HK-2 (cell line): ENCODE results near the gene PLCL2.
"Not testable (repeated sequence)": the region's sequence is repeated elsewhere in the genome, so short reads cannot be mapped to it uniquely, and the experiment has no call there.

Experiments
- DNase-seq: peaks from one replicate; pipeline ENCODE4 v3.0.0-alpha.2; 2018; ENCODE audit not compliant: unreplicated experiment

PLCL2 gene

GRCh38 chr3:17075907-17076306, 191.2 kb downstream of the PLCL2 start:
- DNase-seq, result no peak

DNA sequence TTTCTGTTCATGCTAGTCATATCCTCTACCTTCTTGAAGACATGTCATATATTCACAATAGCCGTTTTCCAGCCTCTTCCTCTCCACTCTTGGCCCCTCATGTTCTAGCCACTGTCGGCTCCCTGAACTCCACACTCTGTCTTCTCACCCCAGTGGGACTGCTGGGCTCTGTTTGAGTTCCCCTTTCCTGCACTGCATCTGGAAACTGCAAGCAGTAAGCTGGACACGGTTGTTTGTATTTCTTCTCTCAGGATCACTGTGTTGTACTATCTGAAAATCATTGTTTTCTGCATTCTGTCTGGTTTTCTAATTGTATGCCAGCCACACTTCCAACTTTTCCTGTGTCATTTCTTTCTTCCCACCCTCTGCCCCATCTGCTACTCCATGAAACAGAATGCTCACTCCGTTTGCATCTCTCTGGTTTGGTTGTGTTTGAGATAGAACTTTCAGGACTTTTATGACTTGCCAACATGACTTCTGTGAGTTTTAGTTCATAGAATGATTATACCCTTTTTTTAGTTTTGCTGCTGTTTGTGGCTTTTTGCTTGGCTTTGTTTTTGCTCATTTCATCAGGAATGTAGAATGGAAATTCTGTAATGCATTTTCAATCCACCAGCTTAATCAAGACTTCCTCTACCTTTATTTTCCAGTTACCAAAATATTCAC, 192.3 kb downstream of the PLCL2 start:
- no peak for DNase-seq

GRCh38 chr3:17077606-17078005, 192.9 kb downstream of the PLCL2 start:
- no peak for DNase-seq

DNA sequence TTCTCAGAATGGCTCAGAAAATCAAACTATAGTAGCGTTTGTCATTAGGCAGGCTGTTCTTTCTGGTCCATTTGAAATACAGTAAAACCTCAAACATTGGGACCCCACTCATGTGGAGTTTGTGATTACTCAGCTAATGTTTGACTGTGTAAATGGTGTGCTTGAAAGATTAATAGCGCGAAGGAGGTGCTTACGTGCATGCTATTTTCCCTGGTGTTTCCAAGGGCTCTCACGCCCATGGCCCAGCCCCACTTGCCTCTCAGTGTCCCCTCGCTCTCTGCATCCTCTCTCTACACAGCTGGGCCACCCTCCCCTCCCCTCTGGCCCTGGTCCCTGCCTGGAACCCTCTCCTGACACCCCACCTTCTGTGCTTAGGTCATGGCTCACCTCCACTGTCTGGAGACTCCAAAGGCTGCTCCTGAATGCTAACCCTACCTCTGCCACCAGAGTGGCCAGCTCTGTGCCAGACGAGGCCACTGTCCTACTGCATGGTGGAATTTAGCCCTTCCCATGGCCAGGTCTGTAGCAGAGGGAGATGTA, 194.2 kb downstream of the PLCL2 start:
- no peak for DNase-seq

GRCh38 chr3:17079933-17080332, 195.2 kb downstream of the PLCL2 start:
- DNase-seq, result no peak

DNA sequence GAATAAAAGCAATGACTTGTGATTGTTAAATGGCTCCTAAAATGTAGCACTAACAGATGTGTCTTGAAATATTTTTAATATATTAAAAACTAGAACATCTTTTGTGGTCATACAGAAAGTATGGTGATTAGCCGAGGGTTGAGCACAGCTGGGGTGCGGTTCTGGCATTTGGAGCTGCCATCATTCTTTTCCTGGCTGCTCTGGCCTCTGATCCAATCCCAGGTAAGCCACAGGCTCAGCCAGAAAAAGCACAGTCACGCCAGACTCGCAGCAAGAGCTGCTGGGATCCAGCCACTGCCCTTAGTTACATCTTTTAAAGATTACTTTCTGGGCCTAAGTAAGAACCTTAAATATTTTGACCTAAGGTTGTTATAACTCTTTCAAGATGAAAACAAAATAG, 196.8 kb downstream of the PLCL2 start:
- no peak for DNase-seq

- DNase-seq, result no peak
These were observed 202.8 kb downstream of the PLCL2 start for GRCh38 chr3:17087509-17087908.

DNA sequence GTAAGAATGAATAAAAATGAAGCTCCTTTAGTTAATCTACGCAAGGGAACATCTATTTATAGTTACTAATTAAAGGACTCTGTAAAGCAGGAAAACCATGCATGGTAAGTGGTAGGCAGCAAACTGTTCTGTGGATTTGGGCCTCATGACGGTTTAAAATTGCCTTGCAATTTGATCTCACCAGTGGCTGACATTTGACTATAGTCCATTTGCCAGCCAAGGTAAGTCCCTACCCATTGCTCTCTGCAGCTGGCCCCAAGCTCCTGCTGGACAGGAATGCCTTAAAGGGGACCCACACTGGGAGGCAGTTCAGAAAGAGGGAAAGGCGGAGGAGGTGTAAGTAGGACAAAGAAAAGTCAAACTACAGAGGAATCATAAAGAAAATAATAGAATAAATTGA, 203.3 kb downstream of the PLCL2 start:
- DNase-seq, result no peak

GRCh38 chr3:17088602-17089313, 204.0 kb downstream of the PLCL2 start:
- DNase-seq, result no peak

DNA sequence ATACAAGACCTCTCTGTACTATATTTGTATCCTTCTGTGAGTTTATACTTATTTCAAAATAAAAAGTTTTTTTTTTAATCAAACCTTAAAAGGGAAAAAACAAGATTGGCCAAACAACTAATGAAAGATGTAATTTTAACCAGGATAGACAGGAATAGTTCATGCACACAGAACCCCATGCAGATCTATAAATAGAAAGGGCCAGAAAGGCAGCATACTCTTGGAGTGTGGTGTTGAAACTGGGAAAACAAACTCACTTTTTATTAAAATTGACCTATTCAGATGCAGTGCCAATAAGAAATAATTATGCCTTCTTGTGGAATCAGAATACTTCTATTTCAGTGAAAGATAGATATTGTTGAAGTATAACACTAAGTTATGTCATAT, 204.6 kb downstream of the PLCL2 start:
- no peak for DNase-seq

DNA sequence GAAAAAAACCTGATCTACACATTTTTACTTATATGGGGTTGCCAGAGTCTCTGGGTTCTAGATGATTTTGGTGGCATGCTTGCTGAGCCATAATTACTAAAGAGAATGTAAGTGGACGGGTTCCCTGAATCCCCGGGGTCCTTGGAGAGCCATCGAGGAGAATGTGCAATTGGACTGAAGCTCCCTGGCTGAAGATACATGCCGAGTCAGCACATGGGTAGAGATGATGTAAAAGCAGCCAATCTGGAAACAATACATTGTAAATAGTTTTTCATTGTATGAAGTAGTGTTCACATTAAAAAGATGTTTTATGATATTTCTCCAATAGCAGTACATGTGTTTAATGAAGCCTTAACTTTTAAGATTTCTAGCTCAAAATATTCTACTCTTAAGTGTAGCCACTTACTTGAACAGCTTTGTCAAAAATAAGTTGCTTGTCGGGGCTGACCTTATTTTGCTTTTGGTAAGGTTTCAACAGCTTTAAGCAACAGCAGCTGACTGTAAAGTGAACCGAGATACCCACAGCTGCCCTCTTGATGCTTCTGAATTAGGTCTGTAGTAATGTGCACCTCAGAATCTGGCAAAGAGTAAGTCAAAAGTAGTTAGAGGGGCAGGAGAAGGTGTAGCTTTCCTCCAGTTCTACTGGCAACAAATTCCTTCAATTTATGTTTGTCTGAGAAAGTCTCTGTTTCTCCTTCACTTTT, 205.7 kb downstream of the PLCL2 start:
- no peak for DNase-seq

GRCh38 chr3:17091910-17092582, 207.3 kb downstream of the PLCL2 start:
- no peak for DNase-seq

DNA sequence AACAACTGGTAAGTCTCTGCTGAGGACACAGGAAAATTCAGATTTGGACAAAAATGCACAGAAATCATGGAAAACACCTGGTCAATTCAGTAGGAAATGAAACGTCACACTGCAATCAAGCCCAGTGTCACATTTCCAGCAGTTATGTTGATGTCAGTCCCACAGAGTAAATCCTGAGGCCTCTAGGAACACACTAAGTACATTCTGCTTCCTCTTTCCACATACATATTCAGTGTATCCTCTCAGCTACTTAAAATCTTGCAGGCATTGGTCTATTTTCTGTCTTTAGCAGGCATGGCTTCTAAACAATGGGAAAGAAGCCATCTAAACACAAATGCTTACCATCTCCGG, 207.8 kb downstream of the PLCL2 start:
- no peak for DNase-seq

GRCh38 chr3:17094551-17094950, 209.8 kb downstream of the PLCL2 start:
- no peak for DNase-seq

DNA sequence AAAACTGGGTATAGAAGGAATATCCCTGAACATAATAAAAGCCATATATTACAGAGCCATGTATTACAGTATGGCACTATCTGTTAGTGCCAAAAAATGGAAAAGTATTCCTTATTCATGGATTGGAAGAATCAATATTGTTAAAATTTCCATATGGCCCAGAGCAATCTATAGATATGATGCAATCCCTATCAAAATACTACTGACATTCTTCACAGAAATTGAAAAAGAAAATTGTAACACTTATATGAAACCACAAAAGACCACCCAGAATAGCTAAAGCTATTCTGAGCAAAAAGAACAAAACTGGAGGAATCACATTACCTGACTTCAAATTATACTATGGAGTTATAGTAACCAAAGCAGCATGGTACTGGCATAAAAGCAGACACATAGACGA, 218.8 kb downstream of the PLCL2 start:
- DNase-seq, result no peak

GRCh38 chr3:17106801-17107200, 222.0 kb downstream of the PLCL2 start:
- not testable (repeated sequence) for DNase-seq

GRCh38 chr3:17110660-17111396, 226.1 kb downstream of the PLCL2 start:
- no peak for DNase-seq

DNA sequence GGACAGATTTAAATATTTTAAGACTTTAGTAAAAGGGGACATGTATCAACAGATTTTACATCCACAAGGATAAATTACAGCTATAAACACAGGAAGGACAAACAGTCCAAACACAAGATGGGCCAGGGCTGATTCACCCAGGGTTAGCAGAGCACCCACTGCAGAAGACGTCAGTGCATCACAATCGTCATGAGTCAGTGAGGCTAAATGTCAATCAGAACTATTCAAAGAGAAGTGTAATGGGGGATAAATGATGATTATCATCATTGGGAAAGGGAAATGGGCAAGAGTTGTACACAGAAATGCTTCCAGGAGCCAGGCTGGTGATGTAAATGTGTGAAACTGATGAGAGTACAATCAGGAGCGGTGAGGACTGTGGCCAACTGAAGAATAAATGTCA, 226.8 kb downstream of the PLCL2 start:
- no peak for DNase-seq

DNA sequence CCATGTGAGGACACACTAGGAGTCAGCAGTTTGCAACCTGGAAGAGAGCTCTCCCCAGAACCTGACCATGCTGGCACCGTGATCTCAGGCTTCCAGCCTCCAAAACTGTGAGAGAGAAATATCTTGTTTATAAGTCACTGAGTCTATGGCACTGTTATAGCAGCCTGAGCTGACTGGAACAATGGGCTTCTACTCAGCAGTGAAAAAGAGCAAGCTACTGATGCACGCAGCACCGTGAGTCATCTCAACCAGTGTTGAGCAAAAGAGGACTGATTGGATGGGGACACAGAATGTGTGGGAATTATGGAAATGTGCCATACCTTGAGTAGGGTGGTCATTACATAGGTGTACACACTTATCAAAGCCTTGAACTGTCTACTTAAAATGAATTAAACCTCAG, 230.4 kb downstream of the PLCL2 start:
- DNase-seq, result no peak

- DNase-seq, result no peak
These were observed 231.3 kb downstream of the PLCL2 start for GRCh38 chr3:17116007-17116600.

DNA sequence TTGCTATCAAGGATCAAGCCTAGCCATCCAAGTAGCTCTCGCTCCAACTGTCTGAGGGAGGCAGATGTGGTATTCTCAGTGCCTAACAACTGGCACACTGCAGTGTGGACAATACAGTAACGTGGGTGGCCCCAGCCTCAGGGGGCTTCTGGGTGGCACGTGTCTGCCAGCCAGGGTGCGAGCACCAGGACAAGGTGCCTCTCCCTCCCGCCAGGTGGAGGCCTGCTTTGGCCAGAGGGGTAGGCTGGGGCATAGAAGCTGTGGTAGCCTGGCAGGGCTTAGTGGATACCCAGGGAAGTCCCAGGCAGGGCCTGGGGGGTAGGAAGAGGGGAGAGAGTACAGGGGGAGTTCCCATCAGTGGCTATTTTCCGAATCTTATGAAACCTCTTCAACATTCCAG, 234.0 kb downstream of the PLCL2 start:
- DNase-seq, result no peak
